RPMI8226 (cell line): ENCODE measurements around the gene C1orf226.
"Not testable (repeated sequence)": the region's sequence is repeated elsewhere in the genome, so short reads cannot be mapped to it uniquely, and the experiment has no call there.

Experiments
- DNase-seq: peaks from one replicate; pipeline ENCODE4 v3.0.0-alpha.2; 2015

C1orf226 gene

GRCh38 chr1:162381383-162381782 is at the start of gene C1orf226:
C1orf226 (plus strand) TSS chr1:162381728; CDS start chr1:162381902, 174 bp downstream.
- DNase-seq, result no peak

GRCh38 chr1:162333991-162334390 is 47.5 kb upstream of the C1orf226 start:
- no peak for DNase-seq

- DNase-seq, result no peak
Observed at GRCh38 chr1:162335126-162335525, 46.4 kb upstream of the C1orf226 start.

- no peak for DNase-seq
Observed at GRCh38 chr1:162336621-162337285, 44.8 kb upstream of the C1orf226 start.

- no peak for DNase-seq
Observed at GRCh38 chr1:162342452-162342983, 39.0 kb upstream of the C1orf226 start.

- DNase-seq, result no peak
Observed at GRCh38 chr1:162343470-162343869, 38.1 kb upstream of the C1orf226 start.

- no peak for DNase-seq
Observed at GRCh38 chr1:162347281-162347680, 34.2 kb upstream of the C1orf226 start.

GRCh38 chr1:162349635-162350330 is 31.7 kb upstream of the C1orf226 start:
- DNase-seq, result no peak

GRCh38 chr1:162351246-162351842 is 30.2 kb upstream of the C1orf226 start:
- DNase-seq, result no peak

GRCh38 chr1:162351874-162352273 is 29.7 kb upstream of the C1orf226 start:
- not testable (repeated sequence) for DNase-seq

GRCh38 chr1:162353078-162353477 is 28.4 kb upstream of the C1orf226 start:
- no peak for DNase-seq

- DNase-seq, result no peak
Observed at GRCh38 chr1:162353702-162354101, 27.8 kb upstream of the C1orf226 start.

GRCh38 chr1:162357681-162358266 is 23.8 kb upstream of the C1orf226 start:
- peak; percentile 55 for DNase-seq

GRCh38 chr1:162358928-162359327 is 22.6 kb upstream of the C1orf226 start:
- no peak for DNase-seq

- no peak for DNase-seq
Observed at GRCh38 chr1:162359523-162360236, 21.8 kb upstream of the C1orf226 start.

- no peak for DNase-seq
Observed at GRCh38 chr1:162360237-162360873, 21.2 kb upstream of the C1orf226 start.

GRCh38 chr1:162360874-162361260 is 20.7 kb upstream of the C1orf226 start:
- no peak for DNase-seq

GRCh38 chr1:162361349-162361748 is 20.2 kb upstream of the C1orf226 start:
- peak; percentile 67 for DNase-seq

GRCh38 chr1:162363823-162364222 is 17.7 kb upstream of the C1orf226 start:
- DNase-seq, result no peak

GRCh38 chr1:162364498-162364897 is 17.0 kb upstream of the C1orf226 start:
- no peak for DNase-seq

GRCh38 chr1:162365284-162366020 is 16.1 kb upstream of the C1orf226 start:
- no peak for DNase-seq

GRCh38 chr1:162366149-162366548 is 15.4 kb upstream of the C1orf226 start:
- DNase-seq, result no peak
